K562 (cell line): ENCODE data around the gene PPP2R1B.

Experiments
- HDGF ChIP-seq: fragments of 450-650 bp; IDR thresholded peaks from 2 replicates; pipeline ENCODE4 v1.6.1; 2016
- JUN ChIP-seq, 2 experiments: sonication (generic) in 1 of 2; formaldehyde crosslinking in 1 of 2; IDR thresholded peaks; 2 replicates each; pipeline versions ENCODE4 v1.6.1 to v1.8.0; 2012 to 2022; ENCODE audit warnings: borderline replicate concordance in 2 of 2, mild to moderate bottlenecking in 2 of 2, improper control_type of control experiment in 1 of 2, low read depth in 1 of 2, low read length in 1 of 2, missing genetic modification reagents in 1 of 2
- MXI1 ChIP-seq: IDR thresholded peaks from 2 replicates; pipeline ENCODE4 v1.6.1; 2011; ENCODE audit warnings: low read depth, mild to moderate bottlenecking, improper control_type of control experiment, low read length
- POLR2A ChIP-seq: fragments of 450-650 bp; conservative IDR thresholded peaks from 2 replicates; pipeline ENCODE4 v1.6.1; 2016
- PTBP1 ChIP-seq: fragments of 200-400 bp; formaldehyde crosslinking; IDR thresholded peaks from 2 replicates; pipeline ENCODE4 v1.6.1; 2017; ENCODE audit warnings: low read depth, low read length
- SMARCE1 ChIP-seq: fragments of 450-650 bp; IDR thresholded peaks from 2 replicates; pipeline ENCODE4 v1.7.1; 2016; ENCODE audit warnings: mild to moderate bottlenecking
- ZBTB7A ChIP-seq: IDR thresholded peaks from 2 replicates; pipeline ENCODE4 v1.6.1; 2011; ENCODE audit warnings: low read depth, mild to moderate bottlenecking, low read length, moderate library complexity, borderline replicate concordance; ENCODE audit not compliant: control insufficient read depth

DNA sequence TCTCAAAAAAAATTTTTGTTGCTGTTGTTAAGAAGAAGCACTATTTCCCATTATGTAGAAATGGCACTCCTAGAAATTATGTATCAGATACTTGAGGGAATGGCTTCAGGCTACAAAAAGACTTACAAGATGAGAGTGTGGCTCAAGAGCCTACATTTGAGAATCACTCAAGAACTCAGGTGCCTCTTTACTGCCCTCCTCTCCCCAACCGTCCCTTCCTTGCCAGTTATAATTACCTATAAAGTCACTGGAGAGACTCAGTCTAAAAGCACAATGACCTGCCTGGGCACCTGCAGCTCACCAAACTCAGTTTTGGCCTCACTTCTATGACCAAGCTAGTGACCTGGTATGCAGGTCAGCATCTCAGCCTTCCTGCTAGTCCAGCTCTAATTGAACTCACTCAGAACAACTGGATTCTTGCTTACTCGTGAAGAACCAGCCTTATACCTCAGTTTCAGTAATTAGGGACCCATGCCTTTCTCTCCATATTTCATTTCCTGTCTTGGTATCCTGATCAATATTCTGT, 41.9 kb upstream of the PPP2R1B start:
- no peak for TF ChIP-seq POLR2A
- TF ChIP-seq ZBTB7A: no peak
- no peak for TF ChIP-seq SMARCE1
- TF ChIP-seq MXI1: no peak
- TF ChIP-seq JUN (IDR thresholded peaks at IDR 0.05; ENCODE audit: borderline replicate concordance, low read depth, low read length): no peak
- TF ChIP-seq JUN (CRISPR knock-in tag; IDR thresholded peaks at IDR 0.05; ENCODE audit: borderline replicate concordance): no peak
- no peak for TF ChIP-seq PTBP1
- no peak for TF ChIP-seq HDGF
